Stimulated activated CD4-positive, alpha-beta T cell treated with anti-CD3 and anti-CD28 coated beads, Interleukin-15, amount 100 ng/mL, for 48 hours (primary cell): ENCODE results near the gene ARHGEF7.

Experiments used
- DNase-seq, 2 donors: peaks; one replicate each; pipeline ENCODE4 v3.0.0-alpha.2; 2020; ENCODE audit warnings: low read depth in 2 of 2

The ARHGEF7 gene

DNA sequence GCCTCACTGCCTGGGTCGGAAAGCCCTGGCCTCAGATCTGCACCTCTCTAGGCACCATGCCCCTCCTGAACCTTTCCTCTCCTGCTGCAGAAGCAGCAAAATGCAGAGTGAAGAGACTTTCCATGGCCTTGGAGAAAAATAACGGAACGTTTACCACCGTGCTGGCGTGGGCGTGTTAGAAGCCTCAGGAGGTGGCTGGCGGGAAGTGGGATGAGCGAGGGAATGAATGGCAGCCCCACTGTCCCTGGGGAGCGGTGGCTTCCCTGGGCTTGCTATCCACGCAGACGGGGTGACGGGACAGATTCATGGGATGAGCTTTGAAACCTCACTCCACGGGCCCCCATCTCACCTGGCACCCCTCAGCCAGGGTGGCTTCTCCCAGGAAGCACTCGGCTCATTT is 209.6 kb downstream of the ARHGEF7 start:
- DNase-seq: no peak

DNA sequence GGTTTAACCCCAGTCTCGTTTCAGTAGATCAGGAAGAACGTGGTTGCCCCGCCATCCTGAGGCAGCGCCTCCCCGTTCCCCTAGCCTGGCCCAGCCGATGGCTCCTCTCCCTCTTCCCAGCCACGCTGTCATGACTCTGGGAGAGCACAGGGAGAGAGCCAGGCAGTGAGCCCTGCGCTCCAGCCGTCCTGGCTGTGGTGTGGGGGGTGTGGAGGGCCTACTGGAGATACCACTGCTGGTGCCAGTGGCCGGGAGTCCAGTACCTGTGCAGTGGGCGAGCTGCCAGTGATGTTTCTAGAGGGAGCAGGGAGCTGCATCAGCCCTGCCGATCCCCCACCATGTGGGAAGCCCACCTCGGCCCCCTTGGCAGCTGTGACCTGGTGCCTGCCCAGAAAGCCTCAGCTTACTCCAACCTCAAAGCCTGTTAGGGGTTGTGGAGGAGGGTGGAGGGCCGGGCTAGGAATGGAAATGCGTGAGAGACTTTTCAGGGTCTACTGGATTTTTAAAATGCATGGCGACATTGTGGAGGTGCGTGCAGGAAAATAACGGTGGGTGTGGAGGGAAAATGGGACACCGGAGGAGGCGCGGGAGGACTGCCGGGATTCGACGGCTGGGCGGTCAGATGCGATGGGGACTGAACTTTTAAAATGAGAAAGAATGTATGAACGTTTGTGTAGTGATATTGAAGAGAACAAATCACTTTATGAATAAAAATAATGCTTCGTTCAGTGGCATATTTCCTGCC is 210.2 kb downstream of the ARHGEF7 start:
- no peak for DNase-seq

DNA sequence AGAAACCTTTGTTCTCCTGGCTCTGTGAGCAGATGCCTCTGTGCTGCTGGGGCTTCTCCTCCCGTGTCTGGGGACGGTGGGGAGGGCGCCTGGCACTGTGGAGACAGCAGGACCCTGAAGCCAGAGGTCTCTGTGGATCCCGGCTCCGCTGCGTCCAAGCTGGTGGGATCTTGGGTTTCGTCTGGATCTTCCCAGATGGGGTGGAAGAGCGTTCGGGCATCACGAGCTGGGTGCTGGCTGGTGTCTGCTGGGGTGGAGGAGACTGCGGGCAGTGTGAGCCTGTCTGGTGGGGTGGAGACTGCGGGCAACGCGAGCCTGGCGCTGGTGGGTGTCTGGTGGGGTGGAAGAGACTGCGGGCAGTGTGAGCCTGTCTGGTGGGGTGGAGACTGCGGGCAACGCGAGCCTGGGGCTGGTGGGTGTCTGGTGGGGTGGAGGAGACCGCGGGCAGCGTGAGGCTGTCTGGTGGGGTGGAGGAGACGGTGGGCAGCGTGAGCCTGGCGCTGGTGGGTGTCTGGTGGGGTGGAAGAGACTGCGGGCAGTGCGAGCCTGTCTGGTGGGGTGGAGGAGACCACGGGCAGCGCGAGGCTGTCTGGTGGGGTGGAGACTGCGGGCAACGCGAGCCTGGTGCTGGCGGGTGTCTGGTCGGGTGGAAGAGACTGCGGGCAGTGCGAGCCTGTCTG is 211.0 kb downstream of the ARHGEF7 start:
- no peak for DNase-seq

DNA sequence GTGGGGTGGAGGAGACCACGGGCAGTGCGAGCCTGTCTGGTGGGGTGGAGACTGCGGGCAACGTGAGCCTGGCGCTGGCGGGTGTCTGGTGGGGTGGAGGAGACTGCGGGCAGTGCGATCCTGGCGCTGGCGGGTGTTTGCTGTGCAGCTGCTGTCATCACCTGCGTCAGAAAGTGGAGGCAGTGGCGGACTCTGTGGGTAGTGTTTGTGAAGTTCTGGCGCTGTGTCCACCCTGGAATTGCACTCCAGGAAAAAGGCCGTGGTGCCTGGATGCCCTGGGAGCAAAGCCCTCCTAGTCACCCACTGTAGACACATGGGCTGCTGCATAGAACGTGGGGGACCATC is 211.5 kb downstream of the ARHGEF7 start:
- no peak for DNase-seq

DNA sequence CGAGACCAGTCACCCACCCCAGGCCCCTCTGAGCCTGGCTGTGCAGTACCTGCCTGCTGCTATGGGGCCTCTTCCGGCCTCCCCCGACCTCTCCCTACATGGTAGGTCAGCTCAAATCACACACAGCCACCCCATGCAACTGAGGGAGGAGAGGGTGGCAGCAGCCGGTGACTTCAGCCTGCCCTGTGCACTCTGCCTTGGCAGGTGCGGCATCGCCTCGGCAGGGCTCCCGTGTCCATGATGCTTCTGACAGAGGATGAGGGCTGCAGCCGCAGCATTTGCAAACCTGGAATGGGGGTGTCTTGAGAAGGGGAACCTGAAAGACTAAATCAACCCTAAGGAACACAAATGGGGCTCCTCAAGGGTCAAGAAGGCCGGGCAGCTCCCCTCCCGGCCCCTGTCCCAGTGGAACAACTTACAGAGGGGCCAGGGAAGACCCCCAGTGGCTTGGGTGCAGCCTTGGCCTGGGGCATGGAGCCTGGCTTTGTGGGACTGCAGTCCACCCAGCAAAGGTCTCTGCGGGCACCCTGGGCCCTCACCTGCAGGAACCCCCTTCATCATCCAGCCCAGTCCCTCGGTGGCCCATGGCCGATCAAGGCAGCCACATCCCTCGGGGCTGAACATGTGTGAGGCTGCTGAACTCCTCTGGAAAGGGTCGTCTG is 212.0 kb downstream of the ARHGEF7 start:
- no peak for DNase-seq

DNA sequence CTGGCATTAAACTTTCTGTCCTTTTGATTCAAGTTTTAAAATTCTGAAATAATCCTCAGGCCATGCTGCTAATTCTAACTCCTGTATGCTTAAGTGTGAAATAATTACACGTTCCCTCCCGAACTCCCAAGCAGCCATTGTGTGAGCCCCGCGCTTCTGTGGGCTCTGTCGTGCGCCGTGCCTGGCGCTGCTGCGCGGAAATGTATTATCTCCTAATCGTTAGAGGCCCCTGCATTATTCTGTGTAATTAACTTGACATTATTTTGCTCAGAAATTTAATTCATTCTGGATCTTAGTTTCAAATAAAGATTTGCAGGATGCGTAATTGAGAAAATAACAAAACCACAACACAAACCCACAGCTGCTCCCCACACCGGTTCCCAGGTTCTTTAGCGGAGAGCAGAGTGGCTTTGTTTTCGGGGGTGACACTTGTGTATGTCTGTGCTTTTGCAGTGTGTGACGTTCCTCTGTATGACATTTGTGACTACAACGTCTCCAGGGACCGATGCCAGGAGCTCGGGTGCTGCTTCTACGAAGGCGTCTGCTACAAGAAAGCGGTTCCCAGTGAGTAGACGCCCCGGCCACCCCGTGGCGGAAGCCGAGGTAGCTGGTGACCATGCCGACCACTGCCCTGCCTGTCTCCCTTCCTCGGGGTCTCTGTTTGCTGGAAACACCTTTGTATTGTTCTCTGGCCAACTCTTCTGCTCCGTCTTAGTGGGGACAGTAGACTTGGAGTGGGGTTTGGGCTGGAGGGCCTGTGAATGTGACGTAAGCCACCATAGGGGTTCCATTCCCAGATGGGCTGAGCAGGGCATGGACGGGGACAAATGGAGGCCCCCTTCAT is 212.8 kb downstream of the ARHGEF7 start:
- DNase-seq: no peak

DNA sequence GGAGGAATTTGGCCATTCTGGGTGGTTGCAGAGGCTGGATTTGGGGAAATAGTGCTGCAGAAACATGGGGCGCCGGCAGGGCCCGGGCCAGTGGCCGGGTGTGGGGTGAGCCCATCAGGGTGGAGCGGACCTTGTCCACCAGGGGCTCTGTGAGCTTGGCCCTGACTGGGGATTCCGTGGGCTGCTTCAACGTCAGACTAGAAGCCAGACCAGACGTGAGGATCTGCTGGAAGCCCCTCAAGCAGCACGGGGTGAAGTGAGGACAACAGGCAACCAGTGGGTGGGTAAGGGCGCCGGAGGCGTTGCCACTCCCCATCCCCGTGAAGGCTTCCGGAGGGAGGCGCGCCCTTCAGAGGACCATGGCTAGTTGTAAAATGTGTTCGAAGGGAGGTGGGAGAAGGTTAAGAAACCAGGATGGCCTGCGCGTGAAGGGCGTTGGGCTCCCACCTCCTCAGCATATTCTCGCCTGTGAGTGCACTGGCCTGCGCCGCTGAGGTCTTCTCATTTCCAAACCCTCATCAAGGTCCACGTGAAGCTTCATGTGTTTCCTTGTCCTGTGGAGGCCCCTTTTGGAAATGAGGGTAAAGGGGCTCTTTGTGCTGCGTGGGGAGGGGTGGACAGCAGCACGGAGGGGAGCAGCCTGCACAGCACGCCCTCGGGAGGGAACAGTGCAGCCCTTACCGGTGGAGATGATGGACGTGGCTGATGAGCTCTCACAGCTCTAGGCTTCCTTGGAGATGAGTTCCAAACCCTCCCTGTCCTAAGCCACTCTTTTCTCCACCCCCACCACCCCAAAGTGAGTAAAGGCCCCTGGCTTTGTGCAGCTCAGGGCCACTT is 213.7 kb downstream of the ARHGEF7 start:
- no peak for DNase-seq

DNA sequence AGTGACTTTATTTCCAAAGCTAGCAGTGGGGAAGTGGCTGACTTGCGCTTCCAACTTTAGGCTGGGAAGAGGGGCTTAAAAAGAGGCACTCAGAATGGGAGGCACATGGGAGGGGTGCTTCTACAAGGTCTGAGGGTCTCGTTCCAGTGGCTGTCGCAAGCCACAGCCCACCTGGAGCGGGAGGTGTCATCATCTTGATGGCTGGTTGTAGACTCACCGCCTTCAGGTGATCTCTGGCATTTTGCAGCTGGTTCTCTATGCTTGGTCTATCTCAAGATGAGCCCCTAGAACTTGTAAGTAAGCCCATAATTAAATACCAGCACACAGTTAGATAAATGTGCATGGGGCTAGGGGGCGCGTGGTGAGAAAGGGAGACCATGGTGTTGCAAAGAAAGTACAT is 214.5 kb downstream of the ARHGEF7 start:
- no peak for DNase-seq

DNA sequence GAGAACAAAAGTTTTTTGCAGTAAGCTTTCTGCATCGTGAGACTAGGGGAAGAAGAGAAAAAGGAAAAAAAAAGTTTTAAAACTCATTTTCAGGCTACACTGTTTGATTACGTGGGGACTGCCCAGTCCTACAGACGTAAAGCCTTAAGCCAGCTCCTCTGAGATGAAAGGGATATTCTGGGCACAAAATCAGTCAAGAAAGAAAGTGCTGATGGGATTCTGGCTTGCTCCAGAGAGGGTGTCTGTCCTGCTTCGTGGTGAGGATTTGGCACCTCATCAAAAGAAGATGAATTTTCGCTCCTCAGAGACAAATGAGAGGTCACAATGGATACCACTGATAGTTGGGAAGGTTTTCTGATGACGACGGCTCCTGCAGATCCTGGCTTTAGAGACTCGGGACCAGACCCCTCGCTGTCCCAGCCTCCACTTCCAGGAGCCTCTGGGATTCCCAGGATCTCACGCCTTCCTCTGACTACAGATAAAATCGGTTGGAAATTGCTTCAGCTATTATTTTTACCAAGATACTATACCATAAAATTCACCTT is 215.0 kb downstream of the ARHGEF7 start:
- no peak for DNase-seq

DNA sequence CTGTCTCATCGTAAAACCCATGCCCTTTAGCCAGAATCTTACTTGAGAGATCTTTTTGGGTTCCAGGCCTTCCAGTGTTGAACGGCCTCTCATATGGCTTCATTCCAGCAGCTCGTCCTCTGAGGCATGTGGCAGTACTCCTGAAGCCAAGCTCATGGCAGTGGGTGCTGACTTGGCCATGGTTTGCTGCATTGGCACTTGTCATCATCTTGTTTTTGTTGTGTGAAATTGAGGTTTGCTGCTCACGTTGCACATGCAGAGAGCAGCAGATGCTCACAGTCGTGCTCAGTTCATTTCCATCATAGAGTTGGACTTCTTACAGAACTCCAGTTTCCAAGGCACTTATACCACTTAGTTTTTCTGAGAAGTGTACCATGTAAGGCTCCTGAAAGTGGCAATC is 220.2 kb downstream of the ARHGEF7 start:
- no peak for DNase-seq

DNA sequence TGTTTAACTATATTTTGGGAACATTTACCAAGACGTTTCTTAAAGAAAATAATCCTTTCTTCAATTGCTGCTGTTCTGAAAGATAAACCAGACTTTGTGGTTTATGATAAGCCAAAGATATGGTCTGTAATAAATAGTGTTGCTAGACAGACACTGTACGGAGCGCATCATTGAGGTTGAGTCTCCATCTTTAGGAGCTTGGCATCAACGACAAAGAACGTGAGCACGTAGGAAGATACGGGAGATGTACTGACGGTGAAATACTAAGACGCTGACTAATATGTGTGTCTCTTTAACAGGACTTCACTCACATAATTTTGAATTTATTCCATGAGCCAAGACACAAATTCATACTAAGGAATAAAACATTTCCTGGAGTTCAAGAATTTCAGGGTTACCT is 221.6 kb downstream of the ARHGEF7 start:
- no peak for DNase-seq

DNA sequence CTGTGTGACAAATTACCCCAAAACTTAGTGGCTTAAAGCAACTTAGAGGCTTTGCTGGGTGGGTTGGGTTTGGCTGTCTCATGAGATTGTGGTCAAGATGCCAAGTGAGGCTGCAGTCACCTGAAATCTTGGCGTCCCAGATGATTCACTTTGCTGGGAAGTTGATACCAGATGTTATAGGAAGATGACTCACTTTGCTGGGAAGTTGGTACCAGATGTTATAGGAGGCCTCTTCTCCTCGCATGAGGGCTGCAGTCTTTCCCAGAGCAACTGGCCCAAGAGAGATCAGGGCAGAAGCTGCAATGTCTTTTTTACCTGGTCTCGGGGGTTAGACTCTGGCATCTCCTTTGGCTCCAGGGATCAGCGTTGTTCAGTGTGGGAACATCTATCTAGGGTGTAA is 222.1 kb downstream of the ARHGEF7 start:
- DNase-seq: no peak

DNA sequence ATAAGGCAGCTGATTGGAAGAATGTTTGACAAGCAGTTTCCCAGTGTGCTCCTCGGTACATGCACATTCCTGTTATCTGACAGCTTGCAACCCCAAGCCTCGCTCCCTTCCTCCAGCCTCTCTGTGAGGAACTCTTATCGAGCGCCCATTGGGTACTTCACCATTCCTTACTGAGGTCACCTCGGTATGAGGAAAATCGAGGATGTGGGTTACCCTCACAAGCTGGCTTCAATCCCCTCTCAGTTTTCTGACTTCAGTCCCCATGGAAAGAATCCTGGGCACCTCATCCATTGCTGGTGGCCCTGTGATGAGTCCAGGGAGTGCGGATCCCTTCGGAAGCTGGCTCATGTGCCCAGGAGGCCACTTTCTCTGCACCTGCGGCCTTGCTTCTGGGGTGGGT is 222.6 kb downstream of the ARHGEF7 start:
- no peak for DNase-seq

DNA sequence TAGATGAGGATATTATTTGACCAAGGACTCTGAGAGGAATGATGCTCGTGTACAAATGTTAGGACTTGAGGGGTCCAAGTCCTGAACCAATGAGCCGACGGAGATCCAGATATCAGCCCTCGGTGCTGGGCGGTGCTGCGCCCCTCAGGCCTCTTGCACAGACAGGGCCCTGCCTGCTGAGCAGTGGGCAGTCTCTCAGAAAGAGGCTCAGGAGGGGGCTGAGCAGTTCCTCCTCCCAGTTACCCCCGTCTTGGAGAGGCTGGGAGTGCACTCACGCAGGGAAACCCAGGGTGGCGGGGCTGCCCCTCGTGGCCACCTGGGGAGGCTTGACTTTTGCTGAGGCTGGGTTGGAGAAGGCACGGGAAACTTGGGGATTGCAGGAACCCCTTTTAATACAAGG is 223.7 kb downstream of the ARHGEF7 start:
- no peak for DNase-seq

DNA sequence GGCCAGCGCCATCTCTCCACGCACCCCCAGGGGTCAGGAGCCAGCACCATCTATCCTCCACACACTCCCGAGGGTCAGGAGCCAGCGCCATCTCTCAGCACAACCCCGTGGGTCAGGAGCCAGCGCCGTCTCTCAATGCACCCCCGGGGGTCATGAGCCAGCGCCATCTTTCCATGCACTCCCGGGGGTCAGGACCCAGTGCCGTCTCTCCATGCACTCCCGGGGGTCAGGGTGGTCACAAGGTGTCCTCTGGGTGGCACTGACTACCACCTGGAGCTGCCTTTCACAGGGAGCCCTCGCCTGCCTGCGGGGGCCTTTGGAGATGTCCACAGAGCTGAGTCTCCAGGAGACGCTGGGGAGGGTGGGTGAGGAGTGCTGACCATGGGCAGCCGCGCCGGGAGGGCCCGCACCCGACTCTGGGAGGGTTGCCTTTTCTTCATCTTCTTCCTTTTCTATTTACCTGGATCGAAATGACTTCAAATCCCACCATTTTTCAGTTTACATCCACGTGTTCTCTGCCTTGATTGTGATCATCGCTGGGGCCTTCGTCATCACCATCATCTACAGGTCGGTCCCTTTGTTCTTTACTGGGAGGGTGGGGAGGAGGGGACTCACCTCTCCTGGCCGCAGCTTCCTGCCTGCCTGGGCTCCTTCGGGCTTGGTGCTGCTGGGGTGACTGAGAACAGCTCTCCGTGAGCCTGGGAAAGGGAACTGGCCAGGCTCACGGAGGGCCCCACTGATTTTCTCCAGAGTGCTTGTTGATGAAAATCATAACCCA is 224.4 kb downstream of the ARHGEF7 start:
- DNase-seq: no peak

DNA sequence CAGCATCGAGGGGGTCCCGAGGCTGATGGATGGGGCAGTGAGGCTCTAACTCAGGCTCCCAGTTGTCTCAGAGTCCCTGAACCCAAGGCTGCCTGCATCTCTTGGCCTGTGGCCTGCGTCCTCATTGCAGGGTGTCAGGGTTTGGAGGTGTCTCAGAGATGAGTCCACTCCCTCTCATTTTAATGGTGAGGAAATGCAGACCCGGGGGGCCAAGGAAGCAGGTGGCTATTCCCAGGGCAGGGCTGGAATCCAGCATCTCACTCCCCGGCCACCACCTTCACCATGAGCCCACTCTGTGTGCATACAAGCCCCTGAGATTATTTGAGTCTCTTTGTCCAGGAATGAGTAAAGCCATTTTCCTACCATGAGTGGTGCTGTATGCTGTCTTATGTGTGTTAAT is 226.8 kb downstream of the ARHGEF7 start:
- no peak for DNase-seq

DNA sequence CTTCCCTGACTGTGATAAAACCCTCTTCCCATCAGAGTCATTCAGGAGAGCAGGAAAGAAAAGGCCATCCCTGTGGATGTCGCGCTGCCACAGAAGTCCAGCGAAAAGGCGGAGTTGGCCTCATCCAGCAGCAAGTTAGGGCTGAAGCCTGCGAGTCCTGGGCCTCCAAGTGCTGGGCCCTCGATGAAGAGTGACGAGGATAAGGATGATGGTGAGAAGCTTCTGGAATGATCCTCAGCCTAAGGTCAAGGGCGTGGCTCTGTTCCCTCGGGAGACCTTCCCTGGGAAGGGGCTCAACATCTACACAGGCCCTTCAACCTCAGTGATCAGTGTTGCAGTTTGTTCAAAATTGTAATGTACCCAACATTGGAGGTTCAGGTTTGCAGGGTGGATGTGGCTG is 227.6 kb downstream of the ARHGEF7 start:
- no peak for DNase-seq

DNA sequence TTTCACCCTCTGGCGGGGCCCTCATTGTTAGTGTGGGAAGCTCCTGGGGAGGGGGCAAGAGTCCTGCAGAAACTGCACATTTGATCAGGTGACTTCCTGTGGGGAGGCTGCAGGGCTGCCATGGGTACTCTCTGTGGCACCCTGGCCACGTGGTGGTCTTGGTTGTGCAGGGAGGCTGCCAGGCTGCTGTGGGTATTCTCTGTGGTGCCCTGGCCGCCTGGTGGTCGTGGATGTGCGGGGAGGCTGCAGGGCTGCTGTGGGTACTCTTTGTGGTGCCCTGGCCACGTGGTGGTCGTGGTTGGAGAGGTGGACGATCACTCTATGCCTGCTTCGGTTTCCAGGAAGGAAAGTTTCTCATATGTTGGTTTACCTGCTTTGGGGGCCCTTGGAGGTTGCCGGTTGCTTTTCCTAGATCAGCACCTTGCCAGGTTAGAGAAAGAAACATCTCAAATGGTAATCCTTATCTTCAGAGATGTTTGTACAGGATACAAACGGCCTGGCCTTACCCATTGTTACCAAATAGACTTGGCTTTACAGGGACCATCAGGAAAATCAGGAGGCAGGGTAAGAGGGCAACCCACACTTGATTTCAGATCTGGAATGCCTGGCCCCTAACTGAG is 228.2 kb downstream of the ARHGEF7 start:
- no peak for DNase-seq

DNA sequence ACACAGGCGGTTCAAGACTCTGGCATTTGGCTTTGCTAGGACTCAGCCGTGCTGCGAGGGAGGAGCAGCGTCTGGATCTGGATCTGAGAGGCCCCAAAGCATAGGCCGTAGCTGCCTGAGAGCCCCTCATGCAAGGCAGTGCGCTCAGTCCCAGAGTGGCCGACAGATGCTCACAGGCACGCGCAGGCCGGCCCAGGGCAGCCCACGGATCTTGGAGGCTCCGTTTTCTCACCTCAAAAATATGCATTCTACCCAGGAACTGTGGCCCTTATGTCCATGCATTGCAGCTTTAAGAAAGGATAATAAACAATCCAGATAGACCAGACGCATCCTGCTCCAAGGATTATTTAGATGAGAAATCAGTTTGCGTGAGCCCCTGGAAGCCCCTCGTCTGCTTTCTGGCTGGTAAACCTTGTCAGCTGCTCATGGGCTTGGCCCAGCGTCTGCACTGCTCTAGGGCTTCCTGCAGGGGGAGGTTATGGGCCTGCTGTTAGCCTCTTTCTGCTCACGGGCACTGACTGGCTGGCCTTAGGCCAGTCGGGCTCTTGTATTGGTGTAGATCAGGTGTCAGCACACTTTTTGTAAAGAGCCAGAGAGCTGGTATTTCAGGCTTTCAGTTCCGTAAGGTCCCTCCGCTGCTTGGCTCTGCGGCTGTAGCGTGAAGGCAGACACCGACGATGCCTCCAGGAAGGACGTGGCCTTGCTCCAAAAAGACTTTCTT is 229.5 kb downstream of the ARHGEF7 start:
- DNase-seq: no peak
